HG03575 (cell line): ENCODE results near the gene CRHBP.

Experiments used
- ATAC-seq: cut with Tn5 transposase; IDR thresholded peaks from one replicate; pipeline ENCODE4 v1.9.1; 2021; ENCODE audit not compliant: unreplicated experiment, insufficient number of reproducible peaks, low FRiP score; ENCODE audit errors: extremely low read depth

Gene CRHBP

GRCh38 chr5:77006124-77006523 is 53.3 kb downstream of the CRHBP start:
- ATAC-seq: no peak

DNA sequence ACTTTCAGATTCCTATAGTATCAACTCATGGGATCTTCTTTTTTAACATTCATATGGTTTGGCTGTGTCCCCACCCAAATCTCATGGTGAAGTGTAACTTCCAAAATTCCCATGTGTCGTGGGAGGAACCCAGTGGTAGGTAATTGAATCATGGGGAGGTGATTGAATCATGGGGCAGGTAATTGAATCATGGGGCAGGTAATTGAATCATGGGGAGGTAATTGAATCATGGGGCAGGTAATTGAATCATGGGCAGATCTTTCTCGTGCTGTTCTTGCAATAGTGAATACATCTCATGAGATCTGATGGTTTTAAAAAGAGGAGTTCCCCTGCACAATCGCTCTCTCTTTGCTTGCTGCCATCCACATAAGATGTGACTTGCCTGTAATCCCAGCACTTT is 55.6 kb downstream of the CRHBP start:
- ATAC-seq: no peak

DNA sequence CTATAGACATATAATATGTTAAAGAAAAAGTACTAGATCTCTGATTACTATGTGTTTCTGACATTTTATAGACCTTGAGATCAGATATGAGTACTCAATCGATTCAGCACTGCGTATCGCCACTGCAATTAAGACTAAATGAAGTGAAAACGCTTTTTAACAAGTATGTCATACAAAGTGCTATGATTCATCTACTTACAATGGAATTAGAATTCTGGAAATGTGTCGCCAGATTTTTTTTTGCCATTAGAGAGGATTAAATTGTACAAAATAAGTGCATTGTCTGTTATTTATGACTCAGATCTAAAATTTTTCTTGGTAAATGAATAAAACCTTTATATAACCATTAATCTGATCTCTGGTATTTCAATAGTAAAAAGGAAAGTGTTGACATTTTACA is 57.4 kb downstream of the CRHBP start:
- ATAC-seq: no peak

- ATAC-seq: no peak
Observed at GRCh38 chr5:77011498-77011897, 58.7 kb downstream of the CRHBP start.

GRCh38 chr5:77012601-77013000 is 59.8 kb downstream of the CRHBP start:
- no peak for ATAC-seq

- ATAC-seq: no peak
Observed at GRCh38 chr5:77015938-77016569, 63.2 kb downstream of the CRHBP start.

- no peak for ATAC-seq
Observed at GRCh38 chr5:77016962-77017361, 64.1 kb downstream of the CRHBP start.

GRCh38 chr5:77017668-77018067 is 64.8 kb downstream of the CRHBP start:
- ATAC-seq: no peak
